HG03045 (cell line): Measurements from ENCODE around the gene FERMT2.

Source experiments
- ATAC-seq: cut with Tn5 transposase; IDR thresholded peaks from one replicate; pipeline ENCODE4 v1.9.1; 2021; ENCODE audit warnings: mild to moderate bottlenecking, moderate library complexity; ENCODE audit not compliant: unreplicated experiment

The FERMT2 gene

GRCh38 chr14:52950898-52951680 lies at the start of gene FERMT2:
FERMT2 (minus strand) TSS chr14:52951050; CDS start chr14:52950568, 482 bp downstream.
- peak; percentile 69 for ATAC-seq

GRCh38 chr14:52998376-52999015 lies 47.6 kb upstream of the FERMT2 start:
- ATAC-seq = no peak

DNA sequence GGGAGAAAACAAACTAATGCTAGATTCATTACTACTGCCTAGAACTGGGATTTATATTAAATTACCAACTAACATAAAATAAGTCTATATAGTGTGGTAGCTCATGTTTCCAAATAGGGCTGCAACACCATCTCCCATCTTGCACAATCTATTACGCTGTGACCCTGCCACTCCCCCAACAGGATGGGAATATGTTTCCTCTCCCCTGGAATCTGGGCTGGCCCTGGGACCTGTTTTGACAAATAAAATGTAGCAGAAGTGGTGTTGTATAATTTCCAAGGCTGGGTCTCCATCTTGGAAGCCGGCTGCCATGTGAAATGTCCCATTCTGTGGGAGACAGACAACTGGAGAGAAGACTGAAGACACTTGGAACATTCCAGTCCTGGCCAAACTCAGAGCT lies 45.6 kb upstream of the FERMT2 start:
- ATAC-seq = no peak

- no peak for ATAC-seq
Observed at GRCh38 chr14:52995998-52996397, 45.1 kb upstream of the FERMT2 start.

- ATAC-seq = no peak
Observed at GRCh38 chr14:52992236-52992870, 41.5 kb upstream of the FERMT2 start.

GRCh38 chr14:52988139-52988538 lies 37.3 kb upstream of the FERMT2 start:
- no peak for ATAC-seq

DNA sequence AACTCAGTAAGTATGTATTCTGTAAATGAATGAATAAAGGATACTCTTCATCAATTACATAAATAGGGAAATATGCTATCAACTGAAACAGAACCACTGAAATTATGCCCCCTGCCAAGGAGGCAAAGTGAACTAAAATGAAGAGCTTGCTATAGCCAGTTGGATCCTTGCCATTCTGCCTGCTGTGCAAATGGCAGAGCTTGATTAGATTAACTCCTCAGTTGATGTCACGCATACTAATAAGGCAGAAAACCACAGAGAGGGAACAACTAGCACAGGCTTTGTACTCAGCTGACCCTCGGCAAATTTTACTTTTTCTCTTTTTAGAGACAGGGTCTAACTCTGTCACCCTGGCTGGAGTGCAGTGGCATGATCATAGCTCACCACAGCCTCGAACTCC lies 36.7 kb upstream of the FERMT2 start:
- ATAC-seq = no peak

- no peak for ATAC-seq
Observed at GRCh38 chr14:52987042-52987441, 36.2 kb upstream of the FERMT2 start.

DNA sequence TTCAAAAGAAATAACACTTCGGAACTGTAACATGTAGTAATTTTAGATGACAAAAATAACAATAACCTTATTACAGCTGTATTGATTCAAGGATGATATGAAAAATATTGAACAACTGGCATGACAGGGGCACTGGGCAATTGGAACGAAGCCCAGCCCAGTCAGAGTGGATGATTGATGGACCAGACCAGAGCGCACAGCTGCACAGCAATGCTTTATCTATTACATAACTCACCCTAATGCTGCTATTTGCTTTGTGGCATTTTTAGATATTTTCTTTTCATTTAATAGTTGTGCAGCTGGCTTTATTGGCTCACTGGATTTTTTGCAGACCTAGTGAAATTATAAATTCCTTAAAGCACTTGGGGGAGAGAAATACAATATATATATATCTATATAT lies 26.9 kb upstream of the FERMT2 start:
- no peak for ATAC-seq

GRCh38 chr14:52974406-52974805 lies 23.6 kb upstream of the FERMT2 start:
- ATAC-seq = no peak

- no peak for ATAC-seq
Observed at GRCh38 chr14:52961060-52961639, 10.3 kb upstream of the FERMT2 start.

DNA sequence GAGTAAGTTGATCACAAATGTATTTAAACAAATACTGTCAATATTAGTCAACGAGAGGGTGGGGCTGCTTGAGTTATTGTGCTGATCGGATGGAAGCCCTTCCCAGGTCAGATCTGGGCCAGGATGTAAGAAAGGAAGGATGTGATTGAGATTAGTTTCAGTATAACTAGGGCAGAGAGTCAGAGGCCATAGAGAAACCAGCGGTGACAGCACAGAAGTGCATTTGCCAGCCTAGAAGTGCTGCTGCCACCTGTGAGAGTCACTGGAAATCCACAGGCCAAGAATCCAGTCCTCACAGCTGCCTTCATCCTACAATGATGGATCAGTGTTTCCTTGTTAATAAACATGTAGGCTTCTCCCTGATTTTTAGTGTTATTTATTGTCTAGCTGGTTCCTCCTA lies 9.8 kb upstream of the FERMT2 start:
- ATAC-seq = no peak

- no peak for ATAC-seq
Observed at GRCh38 chr14:52954346-52955214, 3.7 kb upstream of the FERMT2 start.

GRCh38 chr14:52951681-52952554 lies 1.1 kb upstream of the FERMT2 start:
- ATAC-seq = no peak

GRCh38 chr14:52950410-52950897 lies 396 bp downstream of the FERMT2 start:
- peak; percentile 42 for ATAC-seq

DNA sequence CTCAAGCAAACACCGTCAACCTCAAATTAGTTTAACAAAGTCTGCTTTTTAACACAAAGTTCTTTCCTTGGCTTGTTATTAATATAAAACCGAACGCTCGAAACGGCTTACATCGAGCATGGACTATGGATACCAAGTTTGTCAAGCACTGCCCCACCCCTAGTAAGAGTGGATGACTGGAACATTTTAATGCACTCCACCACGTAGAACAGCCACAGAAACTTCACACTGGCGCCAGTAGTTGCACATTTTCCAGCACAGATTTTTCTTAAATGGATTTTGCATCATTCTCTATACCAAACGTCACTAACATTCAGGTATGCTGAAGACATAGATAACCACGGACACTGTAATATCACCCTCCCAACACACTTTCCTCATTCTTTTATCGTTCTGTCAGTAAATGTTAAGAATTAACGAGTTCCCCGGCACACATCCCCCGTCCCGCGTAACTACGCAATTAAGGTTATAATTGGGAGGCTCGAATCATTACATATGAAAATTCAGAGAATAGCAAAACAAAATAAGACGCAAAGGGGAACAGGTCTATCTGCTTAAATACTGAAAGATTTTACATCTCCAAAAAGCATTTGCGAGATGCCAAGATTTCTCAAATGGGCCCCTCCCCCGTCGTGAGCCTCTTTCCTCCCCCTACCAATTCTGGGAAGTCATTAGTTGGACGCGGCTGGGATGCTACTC lies 990 bp downstream of the FERMT2 start:
- ATAC-seq = no peak

DNA sequence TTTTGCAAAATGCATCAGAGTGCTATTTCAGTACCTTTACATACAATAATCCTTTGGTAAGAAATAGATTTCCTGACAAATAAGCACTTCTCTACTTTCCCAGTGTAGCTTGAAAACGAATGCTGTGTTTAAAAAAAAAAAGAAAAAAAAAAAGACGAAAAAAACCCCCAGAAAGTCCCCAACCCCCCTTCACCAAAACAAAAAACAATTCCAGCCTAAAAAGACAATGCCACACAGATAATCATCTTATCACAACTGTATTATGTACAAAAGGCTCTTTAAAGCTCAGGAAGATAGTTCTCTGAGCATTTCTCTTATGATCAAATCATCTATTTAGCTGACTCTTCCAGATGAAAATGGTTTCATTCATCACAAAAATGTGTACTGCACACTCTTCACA lies 1.6 kb downstream of the FERMT2 start:
- ATAC-seq = no peak

DNA sequence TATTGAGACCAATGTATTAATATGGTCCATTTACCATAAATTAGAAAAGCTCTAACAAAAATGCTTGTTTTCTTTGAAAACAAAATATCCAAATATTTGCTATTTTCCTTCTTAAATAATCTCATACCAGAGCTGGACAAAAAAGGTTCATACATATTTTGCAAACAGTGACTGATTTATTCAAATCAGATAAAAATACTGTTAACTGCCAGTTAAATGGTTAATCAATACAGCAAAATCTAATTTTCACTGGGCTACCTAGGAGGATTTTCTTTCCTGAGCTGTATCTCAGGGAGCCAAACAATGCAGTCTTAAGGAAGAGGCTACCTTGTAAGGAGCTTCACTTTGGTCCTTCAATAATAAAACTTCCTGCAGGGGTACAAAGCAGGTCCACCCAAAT lies 2.0 kb downstream of the FERMT2 start:
- no peak for ATAC-seq

- ATAC-seq = no peak
Observed at GRCh38 chr14:52948039-52948438, 2.8 kb downstream of the FERMT2 start.
